SKM-1 (cell line): ENCODE data around the gene AMOTL1.
"Not testable (repeated sequence)": the region's sequence is repeated elsewhere in the genome, so short reads cannot be mapped to it uniquely, and the experiment has no call there.

Experiments used
- DNase-seq: peaks from one replicate; lab custom pipeline; 2025; ENCODE audit not compliant: unreplicated experiment; lab: John Stamatoyannopoulos, UW

Gene AMOTL1

DNA sequence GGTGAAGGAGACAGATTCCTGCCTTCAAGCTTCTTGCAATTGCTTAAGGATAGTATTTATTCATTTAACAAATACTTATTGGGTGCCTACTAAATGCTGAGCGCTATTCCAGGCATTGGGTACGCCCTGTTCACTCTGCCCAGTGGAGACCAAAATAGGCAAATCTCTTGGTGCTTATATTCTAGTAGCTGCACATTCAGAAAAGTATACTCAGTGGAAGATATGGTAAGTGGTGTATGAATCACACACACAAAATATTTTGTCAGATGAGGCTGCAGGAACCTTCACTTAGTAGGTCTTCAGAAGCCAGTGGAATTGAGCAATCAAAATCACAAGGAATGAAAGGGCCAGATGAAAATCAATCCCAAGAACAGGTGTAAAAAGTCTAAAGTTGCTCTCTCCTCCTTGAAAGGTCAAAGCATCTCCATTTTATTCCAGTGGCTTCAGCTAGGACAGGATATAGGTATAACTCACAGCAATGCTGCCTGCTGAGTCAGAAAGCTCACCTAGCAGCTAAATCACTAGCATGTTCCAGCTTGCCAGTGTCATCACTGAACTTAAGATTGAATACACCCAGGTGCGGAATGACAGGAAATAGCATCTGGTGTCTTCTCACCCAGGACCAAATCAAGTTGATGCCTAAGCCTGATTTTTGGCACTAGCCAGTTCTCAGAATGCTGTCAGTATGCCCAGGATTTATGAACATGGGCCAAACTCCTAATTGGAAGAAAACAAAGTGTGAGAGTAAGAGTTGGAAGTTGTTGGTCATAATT is 83.9 kb downstream of the AMOTL1 start:
- no peak for DNase-seq

- DNase-seq = not testable (repeated sequence)
Measured at GRCh38 chr11:94853288-94853687, 85.1 kb downstream of the AMOTL1 start.

DNA sequence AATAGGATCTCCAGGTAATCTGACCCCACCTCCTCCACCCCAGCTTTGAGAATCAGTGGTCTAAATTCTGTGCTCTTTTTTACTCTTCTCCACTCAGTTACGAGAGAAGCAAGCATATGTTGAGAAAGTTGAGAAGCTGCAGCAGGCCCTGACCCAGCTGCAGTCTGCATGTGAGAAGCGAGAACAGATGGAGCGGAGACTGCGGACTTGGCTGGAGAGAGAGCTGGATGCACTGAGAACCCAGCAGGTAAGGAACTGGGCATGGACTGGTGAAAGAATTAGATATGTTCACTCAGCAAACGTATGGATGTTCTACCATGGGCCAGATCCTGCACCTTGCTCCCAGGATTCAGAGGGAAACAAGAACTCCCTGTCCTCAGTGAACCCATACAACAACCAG is 85.7 kb downstream of the AMOTL1 start:
- DNase-seq = no peak

DNA sequence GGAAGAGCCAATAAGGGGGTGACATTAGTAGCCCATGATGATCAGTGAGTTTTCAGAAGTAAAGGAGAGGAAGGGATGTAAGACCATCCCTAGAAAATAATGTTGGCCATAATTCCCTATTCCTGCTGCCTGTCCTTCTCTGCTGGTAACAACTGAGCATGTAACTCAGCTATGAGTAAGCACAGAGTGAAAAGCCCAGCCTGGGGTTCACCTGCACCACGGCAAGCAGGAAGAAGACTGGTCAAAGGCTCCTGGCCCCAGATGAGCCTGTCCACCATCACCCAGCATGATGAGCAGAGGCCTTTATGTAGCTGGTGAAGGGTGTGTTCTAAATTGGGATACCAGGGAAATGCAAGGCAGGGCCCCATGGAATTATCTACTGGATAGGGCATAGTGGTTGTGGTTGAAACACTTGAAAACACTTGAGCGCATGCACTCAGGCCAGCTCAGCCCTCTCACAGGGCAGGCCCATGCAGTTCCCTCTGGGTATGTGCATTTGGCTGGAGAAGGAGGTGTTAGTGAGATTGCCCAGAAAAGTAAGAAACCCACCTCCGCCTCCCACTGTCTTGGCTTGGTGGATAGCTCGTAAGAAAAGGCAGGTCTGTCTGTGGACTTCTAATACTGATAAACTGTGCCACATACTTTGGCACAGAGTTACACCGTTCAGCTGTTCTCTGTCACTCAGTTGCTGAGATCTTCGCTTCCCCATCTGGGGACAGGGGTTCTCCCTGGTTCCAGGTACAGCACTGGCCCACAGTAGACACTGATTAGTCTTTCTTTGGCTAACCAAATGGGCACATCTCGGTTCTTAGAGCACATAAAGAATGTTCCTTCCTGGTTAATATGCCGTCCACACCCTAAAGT is 86.8 kb downstream of the AMOTL1 start:
- no peak for DNase-seq

DNA sequence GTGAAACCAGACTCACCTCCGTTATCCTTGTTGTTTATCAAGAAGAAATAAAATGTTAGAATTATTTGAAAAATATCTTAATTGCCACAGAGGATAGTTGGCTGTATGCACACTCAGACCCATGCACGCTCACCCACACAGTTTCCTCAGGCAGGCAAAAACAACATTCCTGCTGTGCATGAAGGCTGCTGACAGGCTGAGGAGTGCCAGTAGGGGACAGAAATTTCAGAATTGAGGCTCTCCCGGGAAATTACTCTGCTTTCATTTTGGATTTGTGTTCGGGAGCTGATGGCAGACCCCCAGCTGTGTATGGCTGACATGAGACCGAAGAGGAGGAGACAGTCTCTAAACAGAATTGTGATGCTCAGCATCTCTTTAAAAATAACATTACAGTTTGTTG is 87.5 kb downstream of the AMOTL1 start:
- DNase-seq = no peak

DNA sequence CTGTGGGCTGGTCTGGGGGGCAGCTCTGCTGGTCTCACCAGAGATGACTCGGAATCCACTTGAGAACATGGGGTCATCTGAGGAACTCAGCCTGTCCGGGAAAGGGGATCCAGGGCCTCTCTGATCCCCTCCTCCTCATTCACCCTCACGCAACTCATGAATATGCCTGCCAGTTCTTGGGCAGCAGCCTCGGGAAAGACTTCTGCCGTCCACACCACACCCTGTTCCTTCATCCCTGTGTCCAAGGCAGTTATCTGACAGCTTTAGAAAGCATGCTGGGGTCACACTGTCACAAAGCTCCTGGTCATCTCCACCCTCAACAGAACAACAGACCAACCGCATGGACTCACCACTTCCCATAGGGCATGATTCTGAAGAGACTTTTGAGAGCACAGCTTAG is 88.3 kb downstream of the AMOTL1 start:
- no peak for DNase-seq

DNA sequence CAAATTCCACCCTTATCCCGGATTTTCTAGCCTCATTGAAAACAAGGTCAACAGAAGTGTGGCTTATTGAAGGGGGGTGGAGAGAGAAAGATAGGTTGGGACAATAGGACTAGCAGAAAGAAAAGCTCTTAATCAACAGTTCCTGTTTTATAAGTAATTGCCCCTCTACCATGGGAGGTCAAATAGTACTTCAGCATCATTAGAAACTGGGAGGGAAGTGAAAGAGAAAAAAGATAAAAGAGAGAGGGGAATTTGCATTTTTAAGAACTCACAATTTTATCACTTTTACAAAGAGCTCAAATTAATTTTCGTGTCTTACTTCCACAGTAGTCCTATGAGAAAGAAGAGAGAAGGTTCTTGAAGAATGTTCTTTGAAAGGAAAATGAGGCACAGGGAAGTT is 89.2 kb downstream of the AMOTL1 start:
- no peak for DNase-seq

DNA sequence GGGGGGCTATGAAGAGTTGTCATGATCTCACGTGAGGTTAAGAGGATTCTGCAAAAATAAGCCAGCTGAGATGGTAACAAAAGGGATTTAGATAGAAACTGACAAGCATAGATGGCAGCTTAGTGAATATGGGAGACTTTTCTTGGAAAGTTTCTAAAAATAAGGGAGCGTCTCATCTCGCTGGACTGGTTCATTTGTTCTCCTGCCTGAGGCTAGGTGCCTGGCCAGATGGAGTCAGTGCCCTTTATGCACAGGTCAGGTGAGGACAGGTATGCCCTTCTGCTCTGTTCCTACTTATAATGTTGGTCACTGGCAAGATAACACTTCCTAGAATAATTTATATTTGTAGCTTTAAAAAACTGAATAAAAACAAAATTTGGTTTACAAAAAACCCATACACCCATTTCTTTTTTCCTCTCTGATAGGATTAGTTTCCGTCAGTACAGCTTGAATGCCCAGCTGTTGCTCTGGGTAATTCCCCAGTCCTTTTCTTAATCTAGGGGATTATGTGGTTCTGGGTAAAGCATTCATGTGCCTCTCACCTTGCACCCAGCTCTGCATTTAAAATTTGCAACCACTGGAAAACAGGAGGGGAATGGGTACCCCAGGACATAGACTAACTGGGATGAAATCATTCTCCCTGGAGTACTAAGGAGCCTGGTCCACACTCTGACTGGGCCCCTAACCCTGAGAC is 90.0 kb downstream of the AMOTL1 start:
- no peak for DNase-seq

GRCh38 chr11:94860333-94860732 is 92.2 kb downstream of the AMOTL1 start:
- no peak for DNase-seq

GRCh38 chr11:94861306-94861845 is 93.2 kb downstream of the AMOTL1 start:
- no peak for DNase-seq

- no peak for DNase-seq
Measured at GRCh38 chr11:94862926-94863880, 95.0 kb downstream of the AMOTL1 start.

GRCh38 chr11:94864506-94865045 is 96.4 kb downstream of the AMOTL1 start:
- DNase-seq = no peak

DNA sequence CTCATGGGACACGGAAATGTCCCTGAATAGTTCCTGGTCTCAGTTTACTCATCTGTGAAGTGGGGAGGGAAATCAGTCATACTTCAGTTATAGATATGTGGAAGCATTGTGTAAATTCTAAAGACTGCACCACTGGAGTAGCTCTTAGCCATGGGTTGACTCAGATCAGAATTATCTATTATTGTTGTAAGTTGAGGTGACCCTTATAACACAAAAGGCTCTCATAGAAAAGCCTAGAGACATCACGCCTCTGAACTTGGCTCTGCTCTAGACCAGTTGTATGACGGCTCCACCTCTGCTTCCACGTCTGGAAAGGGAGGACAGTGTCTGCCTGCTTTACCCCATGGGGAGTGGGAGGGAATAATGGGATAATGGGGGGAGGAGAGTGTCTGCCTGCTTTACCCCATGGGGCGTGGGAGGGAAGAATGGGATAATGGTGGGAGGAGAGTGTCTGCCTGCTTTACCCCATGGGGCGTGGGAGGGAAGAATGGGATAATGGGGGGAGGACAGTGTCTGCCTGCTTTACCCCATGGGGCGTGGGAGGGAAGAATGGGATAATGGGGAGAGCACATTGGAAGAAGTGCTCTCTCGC is 98.2 kb downstream of the AMOTL1 start:
- DNase-seq = no peak

DNA sequence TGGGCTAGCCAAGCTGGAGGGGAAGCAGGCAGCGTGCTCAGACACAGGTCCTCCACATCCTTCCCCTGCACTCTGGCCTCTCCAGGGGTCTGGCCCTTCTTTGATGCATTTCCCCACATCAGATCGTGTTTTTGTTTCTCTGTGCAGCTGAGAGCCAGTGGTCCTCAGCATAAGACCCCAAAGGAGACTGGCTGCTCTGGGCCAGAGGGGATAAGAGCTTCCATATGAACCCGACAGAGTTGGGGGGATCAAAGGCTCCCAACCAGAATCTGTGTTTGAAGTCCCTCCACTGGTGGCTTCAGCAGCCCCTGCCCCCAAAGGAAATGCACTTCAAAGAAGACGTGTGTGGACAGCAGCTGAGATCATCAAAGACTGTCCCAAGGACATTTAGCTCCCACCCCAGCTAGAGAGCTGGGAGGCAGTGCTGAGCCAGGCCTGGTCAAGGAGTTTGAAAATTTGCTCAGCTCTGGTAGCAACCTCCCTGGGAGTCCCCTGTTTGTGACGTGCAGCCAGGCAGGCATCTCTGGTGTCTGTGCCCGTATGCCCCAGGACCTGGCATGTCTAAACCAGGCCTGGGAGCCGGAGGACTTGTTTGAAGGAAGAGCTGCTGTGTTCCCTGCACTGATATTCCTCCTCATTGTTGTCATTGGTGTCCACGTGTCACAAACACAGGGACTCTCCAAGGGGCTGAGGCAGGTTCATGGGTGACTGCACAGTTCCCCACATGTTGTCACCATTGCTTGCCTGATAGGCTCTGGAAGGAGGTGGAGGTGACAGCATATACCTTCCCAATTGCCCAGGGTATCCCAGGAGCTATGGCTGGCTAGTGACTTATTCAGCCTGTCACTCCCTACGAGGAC is 99.0 kb downstream of the AMOTL1 start:
- DNase-seq = no peak

DNA sequence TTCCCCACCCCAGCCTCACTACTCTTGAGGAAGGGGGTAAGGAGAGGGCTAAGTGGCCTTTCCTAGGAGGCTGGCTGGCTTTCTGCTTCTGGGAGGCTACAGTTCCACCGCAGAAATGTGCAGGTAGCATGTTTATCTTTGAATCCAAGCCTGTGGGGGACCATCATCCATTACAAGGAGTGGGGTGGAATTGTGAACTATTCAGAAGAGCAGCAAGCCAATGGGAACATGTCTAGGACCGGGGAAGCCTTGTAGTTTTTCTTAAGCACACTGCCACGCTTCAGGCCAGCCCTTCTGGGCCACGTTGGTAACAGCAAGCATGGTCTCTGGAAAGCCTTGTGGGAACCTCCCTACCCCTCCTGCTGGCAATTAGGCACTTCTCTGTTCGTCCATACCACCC is 100.3 kb downstream of the AMOTL1 start:
- DNase-seq = no peak

GRCh38 chr11:94869186-94869585 is 101.0 kb downstream of the AMOTL1 start:
- DNase-seq = no peak

GRCh38 chr11:94870422-94870821 is 102.3 kb downstream of the AMOTL1 start:
- no peak for DNase-seq

DNA sequence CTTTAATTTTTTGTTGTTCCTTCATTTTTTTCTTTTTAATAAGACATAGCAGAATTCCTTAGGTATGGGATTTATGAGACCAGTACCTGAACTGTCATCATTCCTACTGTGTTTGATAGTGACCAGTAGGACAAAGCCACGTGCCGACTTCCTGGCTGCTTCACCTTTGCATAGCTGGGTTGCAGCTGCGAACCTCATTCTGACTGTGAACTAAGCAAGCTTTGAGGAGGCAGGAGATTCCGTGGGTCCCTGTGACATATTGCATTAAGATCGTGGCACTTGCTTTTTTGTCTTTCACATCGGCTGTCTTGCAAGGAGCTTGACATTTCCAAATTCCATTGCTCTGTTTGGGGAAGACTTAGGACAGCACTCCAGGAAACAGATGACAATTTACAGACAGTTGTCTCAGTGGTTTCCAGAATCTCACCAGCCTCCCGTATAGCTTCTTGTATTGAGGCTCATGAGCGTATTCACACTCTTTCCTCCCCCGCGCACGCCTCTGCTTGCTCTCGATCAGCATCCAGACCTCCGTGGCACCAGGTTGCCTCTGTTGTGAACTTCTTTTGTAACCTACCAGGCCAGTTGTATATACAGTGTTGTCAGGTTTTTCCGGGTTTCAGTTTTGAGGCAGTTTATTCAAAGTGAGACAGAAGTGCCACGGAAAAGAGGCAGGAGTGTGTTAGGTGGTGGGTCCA is 103.5 kb downstream of the AMOTL1 start:
- DNase-seq = no peak
